ENCODE data around the gene GNL3L.
"Not testable (repeated sequence)": the region's sequence is repeated elsewhere in the genome, so short reads cannot be mapped to it uniquely, and the experiment has no call there.

Gene GNL3L

GRCh38 chrX:54529552-54530356 is at the start of gene GNL3L:
Gene GNL3L, plus strand, starts transcription at chrX:54530219. Its CDS starts 2,348 bp downstream, at chrX:54532567.
- Histone ChIP-seq H3K27me3 (no peaks in the 10 kb centered on the region), H3K9me3 (no peaks in the 10 kb centered on the region), H3K27ac (peak within 1 kb of the TSS; percentile 71 to 78), H3K4me1 (peaks cover 0 to 26% (median 13%) of the 10 kb centered on the region in 4 donors), H3K36me3 (no peaks in the 10 kb centered on the region), H3K4me3 (peak within 1 kb of the TSS; percentile 67 to 74)
- DNase-seq = peak; percentile 87 to 94
- TF ChIP-seq, protein P1, sequence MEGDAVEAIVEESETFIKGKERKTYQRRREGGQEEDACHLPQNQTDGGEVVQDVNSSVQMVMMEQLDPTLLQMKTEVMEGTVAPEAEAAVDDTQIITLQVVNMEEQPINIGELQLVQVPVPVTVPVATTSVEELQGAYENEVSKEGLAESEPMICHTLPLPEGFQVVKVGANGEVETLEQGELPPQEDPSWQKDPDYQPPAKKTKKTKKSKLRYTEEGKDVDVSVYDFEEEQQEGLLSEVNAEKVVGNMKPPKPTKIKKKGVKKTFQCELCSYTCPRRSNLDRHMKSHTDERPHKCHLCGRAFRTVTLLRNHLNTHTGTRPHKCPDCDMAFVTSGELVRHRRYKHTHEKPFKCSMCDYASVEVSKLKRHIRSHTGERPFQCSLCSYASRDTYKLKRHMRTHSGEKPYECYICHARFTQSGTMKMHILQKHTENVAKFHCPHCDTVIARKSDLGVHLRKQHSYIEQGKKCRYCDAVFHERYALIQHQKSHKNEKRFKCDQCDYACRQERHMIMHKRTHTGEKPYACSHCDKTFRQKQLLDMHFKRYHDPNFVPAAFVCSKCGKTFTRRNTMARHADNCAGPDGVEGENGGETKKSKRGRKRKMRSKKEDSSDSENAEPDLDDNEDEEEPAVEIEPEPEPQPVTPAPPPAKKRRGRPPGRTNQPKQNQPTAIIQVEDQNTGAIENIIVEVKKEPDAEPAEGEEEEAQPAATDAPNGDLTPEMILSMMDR (IDR thresholded peaks at IDR 0.05) = no peak
- intact Hi-C loops (cut with DNase I; ENCODE audit: low total_unique reads) = no loop called here

DNA sequence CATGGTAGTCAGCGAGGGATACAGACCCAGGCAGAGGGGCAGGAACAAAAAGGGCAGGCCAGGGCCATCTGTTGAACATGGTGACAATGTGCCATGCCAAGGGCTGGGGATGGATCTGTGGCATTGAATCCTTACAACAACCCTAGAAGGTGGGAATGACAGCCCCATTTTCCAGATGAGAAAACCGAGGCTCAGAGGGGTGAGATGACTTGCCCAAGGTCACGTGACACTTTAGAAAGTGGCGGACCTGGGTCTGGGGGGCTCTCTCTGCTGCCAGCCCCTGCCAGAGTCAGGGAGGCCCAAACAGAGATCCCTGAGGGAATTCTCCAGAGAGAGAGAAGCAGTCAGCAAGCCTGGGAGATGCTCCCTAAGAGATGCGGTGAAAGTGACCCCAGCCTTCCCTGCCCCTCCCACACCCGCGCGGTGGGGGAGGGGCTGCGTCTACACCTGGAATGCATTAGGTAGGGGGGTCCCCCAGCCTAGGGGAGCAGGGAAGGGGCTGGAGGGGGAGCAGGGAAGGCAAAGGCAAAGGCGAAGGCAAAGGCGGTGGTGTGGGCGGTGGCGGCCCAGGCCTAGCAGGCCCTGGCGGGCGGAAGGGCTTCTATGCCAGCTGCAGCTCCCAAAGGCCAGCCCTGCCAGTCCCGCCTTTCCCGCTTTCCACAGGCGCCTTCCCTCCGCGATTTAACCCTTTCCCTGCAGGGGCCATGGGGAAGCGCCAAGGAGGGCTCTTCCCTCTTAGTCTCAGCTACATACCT is 47.0 kb upstream of the GNL3L start:
- H3K4me3 ChIP-seq = peak overlapping the region; percentile 37 to 43
- intact Hi-C loops (cut with DNase I; ENCODE audit: low total_unique reads) = no loop called here
- H3K27ac ChIP-seq = peak overlapping the region; percentile 74 to 79
- no peaks in the 10 kb centered on the region for H3K36me3 ChIP-seq
- DNase-seq = peak in 1 of 2 donors; percentile 62
- TF ChIP-seq, protein P1 (IDR thresholded peaks at IDR 0.05) = no peak
- no peaks in the 10 kb centered on the region for H3K27me3 ChIP-seq
- H3K4me1 ChIP-seq = peaks cover 0 to 45% (median 15%) of the 10 kb centered on the region in 4 donors
- H3K9me3 ChIP-seq = no peaks in the 10 kb centered on the region

GRCh38 chrX:54483946-54484345 is 46.1 kb upstream of the GNL3L start:
- no peaks in the 10 kb centered on the region for H3K36me3 ChIP-seq
- peak overlapping the region in 1 of 2 donors; percentile 37 for H3K4me3 ChIP-seq
- H3K27ac ChIP-seq = peak overlapping the region; percentile 74 to 79
- H3K4me1 ChIP-seq = peaks cover 0 to 40% (median 15%) of the 10 kb centered on the region in 4 donors
- H3K27me3 ChIP-seq = no peaks in the 10 kb centered on the region
- H3K9me3 ChIP-seq = no peaks in the 10 kb centered on the region
- TF ChIP-seq, protein P1 (IDR thresholded peaks at IDR 0.05) = no peak
- intact Hi-C loops (cut with DNase I; ENCODE audit: low total_unique reads) = no loop called here
- no peak for DNase-seq

DNA sequence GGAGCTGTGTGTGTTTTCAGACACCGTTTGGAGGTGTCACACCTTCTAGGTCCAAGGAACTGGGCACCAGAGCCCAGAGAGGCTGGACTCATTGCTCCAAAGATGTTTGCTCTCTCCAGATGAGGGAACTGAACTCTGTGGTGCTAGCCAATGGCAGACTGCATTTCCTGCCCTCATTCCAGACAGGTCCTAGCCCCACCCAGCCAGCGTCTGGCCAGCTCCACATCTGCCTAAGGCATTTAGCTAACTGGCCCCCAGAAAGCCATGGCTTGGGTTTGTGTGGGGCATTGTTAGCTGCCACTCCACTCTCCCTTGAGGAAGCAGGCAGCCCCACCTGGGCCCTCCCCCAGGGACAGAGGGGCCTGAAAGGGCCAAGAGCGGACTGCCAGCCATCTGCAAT is 45.4 kb upstream of the GNL3L start:
- H3K27ac ChIP-seq = peak overlapping the region; percentile 74 to 79
- no peaks in the 10 kb centered on the region for H3K27me3 ChIP-seq
- peaks cover 0 to 33% (median 15%) of the 10 kb centered on the region in 4 donors for H3K4me1 ChIP-seq
- H3K36me3 ChIP-seq = no peaks in the 10 kb centered on the region
- no peak for DNase-seq
- H3K9me3 ChIP-seq = peaks cover 0 to 6% (median 0%) of the 10 kb centered on the region in 3 donors
- intact Hi-C loops (cut with DNase I; ENCODE audit: low total_unique reads) = no loop called here
- TF ChIP-seq, protein P1 (IDR thresholded peaks at IDR 0.05) = no peak
- H3K4me3 ChIP-seq = no peak overlapping the region

GRCh38 chrX:54489819-54490218 is 40.2 kb upstream of the GNL3L start:
- H3K27me3 ChIP-seq; intact Hi-C loops (cut with DNase I; ENCODE audit: low total_unique reads); H3K36me3 ChIP-seq; DNase-seq; H3K27ac ChIP-seq; H3K4me3 ChIP-seq; H3K9me3 ChIP-seq: not testable (repeated sequence)
- peaks cover 0 to 32% (median 11%) of the 10 kb centered on the region in 4 donors for H3K4me1 ChIP-seq

DNA sequence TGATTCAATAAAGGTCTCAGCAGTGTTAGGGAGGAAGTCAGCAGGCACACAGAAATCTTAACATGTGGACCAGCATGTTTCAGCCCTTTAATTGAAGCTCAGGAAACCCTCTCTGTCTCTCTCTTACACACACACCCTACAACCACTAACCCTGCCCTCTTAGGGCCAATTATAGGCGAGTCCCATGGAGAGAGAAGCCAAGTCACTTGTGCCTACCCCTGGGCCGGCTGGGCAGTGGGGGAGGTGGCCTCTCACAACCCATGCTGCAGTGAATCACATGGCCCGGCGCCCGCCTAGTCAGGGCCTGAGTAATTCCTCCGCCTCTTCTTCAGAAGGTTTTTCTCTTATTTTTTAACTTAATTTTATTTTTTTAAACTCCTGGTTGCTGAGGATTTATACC is 37.7 kb upstream of the GNL3L start:
- no peak overlapping the region for H3K4me3 ChIP-seq
- intact Hi-C loops (cut with DNase I; ENCODE audit: low total_unique reads) = no loop called here
- peak overlapping the region; percentile 28 to 86 for H3K27ac ChIP-seq
- DNase-seq = peak; percentile 59 to 81
- H3K9me3 ChIP-seq = peaks cover 0 to 8% (median 0%) of the 10 kb centered on the region in 3 donors
- no peaks in the 10 kb centered on the region for H3K27me3 ChIP-seq
- no peaks in the 10 kb centered on the region for H3K36me3 ChIP-seq
- peaks cover 0 to 35% (median 12%) of the 10 kb centered on the region in 4 donors for H3K4me1 ChIP-seq
- TF ChIP-seq, protein P1 (IDR thresholded peaks at IDR 0.05) = no peak

All from tibial artery (tissue), 4 donors.